Endothelial cell of umbilical vein (primary cell): ENCODE results near the gene AP2B1. TPM values are rescaled to one million over a fixed set of nuclear protein-coding genes. Genes with fewer than 3 reads are reported as not detected.

Experiments used
- BruUV-seq: library from RNA; stranded (reverse); fragments of 400-500 nt; replicated peaks from 2 replicates; lab custom pipeline; 2021; lab: Mats Ljungman, UMichigan
- CTCF ChIA-PET: fragments of 300-600, 350-600 bp; sonication (Branson Sonifier 250); formaldehyde crosslinking; loops from one replicate; lab custom pipeline; 2021; ENCODE audit warnings: antibody characterized with exemption, inconsistent platforms; lab: Charles Lee
- POLR2A ChIA-PET: fragments of 300-600, 350-600 bp; sonication (Branson Sonifier 250); formaldehyde crosslinking; loops from one replicate; lab custom pipeline; 2021; ENCODE audit warnings: antibody characterized with exemption, inconsistent platforms; lab: Charles Lee
- DNase-seq: peaks from one replicate; pipeline ENCODE4 v3.0.0-alpha.2; 2011; ENCODE audit warnings: low read depth, low spot score
- FAIRE-seq: peaks from 2 replicates; lab custom pipeline; 2011; peaks lifted over from hg19 to GRCh38; lab: Jason Lieb, UNC
- H2AFZ ChIP-seq: 2 replicates; pipeline ENCODE4 v1.6.0; 2012; ENCODE audit warnings: low read depth, low read length, control low read depth, inconsistent platforms
- H3K27ac ChIP-seq: 2 replicates; pipeline ENCODE4 v1.5.1; 2011; ENCODE audit warnings: low read depth, mild to moderate bottlenecking, control low read depth, low read length, moderate library complexity; ENCODE audit not compliant: insufficient read depth
- H3K27me3 ChIP-seq, 2 experiments: 2 replicates each; pipeline versions ENCODE4 v1.6.0 to v1.6.1; 2011; ENCODE audit warnings: low read length in 2 of 2, mixed read lengths in 1 of 2; ENCODE audit not compliant: control insufficient read depth in 2 of 2, insufficient read depth in 2 of 2
- H3K36me3 ChIP-seq, 2 experiments: 2 replicates in 1 of 2; 3 replicates in 1 of 2; pipeline ENCODE4 v1.5.1; 2011; ENCODE audit warnings: low read length in 2 of 2, mild to moderate bottlenecking in 1 of 2, moderate library complexity in 1 of 2; ENCODE audit not compliant: control insufficient read depth in 2 of 2, insufficient read depth in 2 of 2; ENCODE audit errors: extremely low read depth in 1 of 2
- H3K4me1 ChIP-seq: 3 replicates; pipeline ENCODE4 v1.5.1; 2011; ENCODE audit warnings: mild to moderate bottlenecking, low read length; ENCODE audit not compliant: control insufficient read depth, insufficient read depth; ENCODE audit errors: extremely low read depth
- H3K4me2 ChIP-seq: 2 replicates; pipeline ENCODE4 v1.6.1; 2011; ENCODE audit warnings: low read length, control low read depth, mixed read lengths; ENCODE audit not compliant: insufficient read depth
- H3K4me3 ChIP-seq, 3 experiments: fragments of 200-600 bp in 1 of 3; sonication (generic), shearing (Covaris generic) in 1 of 3; replicated peaks in 1 of 3; 2 replicates each; pipeline ENCODE4 v1.5.1; 2011 to 2016; ENCODE audit warnings: control low read depth in 3 of 3, low read length in 3 of 3, mild to moderate bottlenecking in 2 of 3, inconsistent platforms in 1 of 3, low read depth in 1 of 3, moderate library complexity in 1 of 3; ENCODE audit not compliant: insufficient read depth in 1 of 3
- H3K79me2 ChIP-seq: 2 replicates; pipeline ENCODE4 v1.6.0; 2012; ENCODE audit warnings: low read length, inconsistent platforms; ENCODE audit not compliant: control insufficient read depth, insufficient read depth
- H3K9ac ChIP-seq: replicated peaks from 2 replicates; pipeline ENCODE3; 2011; ENCODE audit warnings: low read length, control low read depth; ENCODE audit not compliant: insufficient read depth; ENCODE audit errors: extremely low read depth
- H3K9me1 ChIP-seq: replicated peaks from 3 replicates; pipeline ENCODE4 v1.6.0; 2011; ENCODE audit warnings: mild to moderate bottlenecking, low read length; ENCODE audit not compliant: control insufficient read depth, insufficient read depth; ENCODE audit errors: extremely low read depth
- H3K9me3 ChIP-seq: replicated peaks from 2 replicates; pipeline ENCODE4 v1.5.1; 2012; ENCODE audit warnings: low read length, inconsistent platforms; ENCODE audit not compliant: control insufficient read depth, insufficient read depth
- H4K20me1 ChIP-seq: replicated peaks from 2 replicates; pipeline ENCODE3; 2011; ENCODE audit warnings: mild to moderate bottlenecking, low read length; ENCODE audit not compliant: control insufficient read depth, insufficient read depth; ENCODE audit errors: extremely low read depth
- CTCF ChIP-seq, 2 donors: IDR thresholded peaks; 1 replicate in 1 of 2; 2 replicates in 1 of 2; pipeline ENCODE4 v1.5.1; 2011; ENCODE audit warnings: low read length in 2 of 2, mild to moderate bottlenecking in 2 of 2, moderate library complexity in 2 of 2, control low read depth in 1 of 2, inconsistent platforms in 1 of 2, low read depth in 1 of 2; ENCODE audit not compliant: insufficient read depth in 1 of 2; ENCODE audit errors: extremely low read depth in 1 of 2
- EZH2 ChIP-seq: IDR thresholded peaks from 2 replicates; pipeline ENCODE4 v1.6.1; 2012; ENCODE audit warnings: borderline replicate concordance, low read depth, mild to moderate bottlenecking, moderate library complexity, low read length, inconsistent platforms; ENCODE audit not compliant: severe bottlenecking
- FOS ChIP-seq: IDR thresholded peaks from 2 replicates; pipeline ENCODE4 v1.6.1; 2011; ENCODE audit warnings: mild to moderate bottlenecking, low read length, moderate library complexity, borderline replicate concordance; ENCODE audit not compliant: insufficient read depth
- GATA2 ChIP-seq: IDR thresholded peaks from 2 replicates; pipeline ENCODE4 v1.7.0; 2011; ENCODE audit warnings: low read depth, mild to moderate bottlenecking, moderate library complexity, mixed read lengths, low read length; ENCODE audit not compliant: insufficient read length, insufficient read depth
- JUN ChIP-seq: IDR thresholded peaks from 2 replicates; pipeline ENCODE4 v1.6.1; 2011; ENCODE audit warnings: borderline replicate concordance, low read depth; ENCODE audit not compliant: insufficient read length, insufficient read depth
- MYC ChIP-seq: IDR thresholded peaks from one replicate; pipeline ENCODE4 v1.6.1; 2011; ENCODE audit warnings: mild to moderate bottlenecking, low read depth, low read length
- POLR2A ChIP-seq: IDR thresholded peaks from 2 replicates; pipeline ENCODE4 v1.6.1; 2012; ENCODE audit warnings: low read depth, mild to moderate bottlenecking, control low read depth, low read length
- POLR2AphosphoS5 ChIP-seq: IDR thresholded peaks from 2 replicates; pipeline ENCODE4 v1.6.1; 2012; ENCODE audit warnings: low read depth, mild to moderate bottlenecking, control low read depth, low read length, moderate library complexity; ENCODE audit not compliant: insufficient read depth
- dilution Hi-C: fragments of 300-500 bp; cut with MboI; formaldehyde crosslinking; loops from one replicate; pipeline ENCODE4 v1.15.0; 2019; ENCODE audit warnings: low sequenced_read_pairs; ENCODE audit not compliant: extremely low pct_ligation_motif_present
- intact Hi-C: fragments of 100-400 bp; cut with micrococcal nuclease; formaldehyde crosslinking; loops from one replicate; pipeline ENCODE4 v1.10.0; 2022
- polyA plus RNA-seq, 4 experiments: library from polyadenylated mRNA; depleted of rRNA in 3 of 4; stranded (reverse) in 3 of 4; unstranded in 1 of 4; fragments of >200 nt; gene quantifications; 2 replicates each; pipeline versions ENCODE4 v1.2.1 to v1.2.3, GENCODE V29; 2011 to 2012; ENCODE audit warnings: missing spikeins in 1 of 4
- total RNA-seq: library from RNA; stranded (reverse); gene quantifications from 2 replicates; pipeline ENCODE4 v1.2.3, GENCODE V29; 2021
- TF ChIP-seq, protein P1 (sequence below): IDR thresholded peaks from 2 replicates; pipeline ENCODE4 v1.6.1; 2011; ENCODE audit not compliant: insufficient read depth, insufficient read length

Gene AP2B1
- total and polyA plus RNA-seq, 2 donors (not counting 3 experiments of a cell fraction or from before 2014, with no cell fraction given): 106 to 198 TPM

GRCh38 chr17:35559495-35560210 lies 27.5 kb upstream of the AP2B1 start:
- H3K79me2 ChIP-seq: no peaks in the 10 kb centered on the region
- ChIA-PET CTCF (interaction anchor here (0.5 to 1.3 kb wide), 4 partner anchors 20 to 626 kb away, joined by 3 to 5 read pairs (median 3); no protein-coding TSS in a partner anchor), POLR2A (no interaction called here)
- TF ChIP-seq POLR2A: no peak
- TF ChIP-seq EZH2: no peak
- TF ChIP-seq GATA2: no peak
- TF ChIP-seq, protein P1, sequence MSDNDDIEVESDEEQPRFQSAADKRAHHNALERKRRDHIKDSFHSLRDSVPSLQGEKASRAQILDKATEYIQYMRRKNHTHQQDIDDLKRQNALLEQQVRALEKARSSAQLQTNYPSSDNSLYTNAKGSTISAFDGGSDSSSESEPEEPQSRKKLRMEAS: no peak
- no peak for TF ChIP-seq POLR2AphosphoS5
- no peak for TF ChIP-seq MYC
- TF ChIP-seq CTCF (IDR thresholded peaks at IDR 0.05; ENCODE audit: extremely low read depth in 1 of 2, insufficient read depth in 1 of 2, low read depth in 1 of 2, low read length in 2 of 2): no peak
- no peak for TF ChIP-seq FOS
- no peak for TF ChIP-seq JUN
- no peaks in the 10 kb centered on the region for H3K4me1 ChIP-seq
- H4K20me1 ChIP-seq: no peaks in the 10 kb centered on the region
- intact Hi-C loops: no loop called here
- no peaks in the 10 kb centered on the region for H3K9me1 ChIP-seq
- no peak overlapping the region for H3K4me3 ChIP-seq
- dilution Hi-C loops: no loop called here
- H3K36me3 ChIP-seq: no peaks in the 10 kb centered on the region
- no peak overlapping the region for H2AFZ ChIP-seq
- H3K27ac ChIP-seq: no peak overlapping the region
- no peaks in the 10 kb centered on the region for H3K9me3 ChIP-seq
- no TSS peak for BruUV-seq
- no peak overlapping the region for H3K4me2 ChIP-seq
- FAIRE-seq (no peak), DNase-seq (peak; percentile 47)
- H3K27me3 ChIP-seq: peaks cover 12 to 35% of the 10 kb centered on the region in 2 experiments
- no peak overlapping the region for H3K9ac ChIP-seq
